NCI-H2196 treated with DMSO at 0.1 percent for 48 hours (cell line): ENCODE results near the gene WNK2.
A peak's percentile ranks its signal among the peaks of the same experiment; 100 is the strongest.
"Not testable (repeated sequence)": the region's sequence is repeated elsewhere in the genome, so short reads cannot be mapped to it uniquely, and the experiment has no call there.

Experiments
- DNase-seq: peaks from one replicate; lab custom pipeline; 2025; ENCODE audit not compliant: unreplicated experiment; lab: John Stamatoyannopoulos, UW

Gene WNK2

GRCh38 chr9:93305497-93306020 lies 121.6 kb downstream of the WNK2 start:
- peak; percentile 93 for DNase-seq

- DNase-seq = no peak
These were observed 122.1 kb downstream of the WNK2 start for GRCh38 chr9:93306081-93306480.

DNA sequence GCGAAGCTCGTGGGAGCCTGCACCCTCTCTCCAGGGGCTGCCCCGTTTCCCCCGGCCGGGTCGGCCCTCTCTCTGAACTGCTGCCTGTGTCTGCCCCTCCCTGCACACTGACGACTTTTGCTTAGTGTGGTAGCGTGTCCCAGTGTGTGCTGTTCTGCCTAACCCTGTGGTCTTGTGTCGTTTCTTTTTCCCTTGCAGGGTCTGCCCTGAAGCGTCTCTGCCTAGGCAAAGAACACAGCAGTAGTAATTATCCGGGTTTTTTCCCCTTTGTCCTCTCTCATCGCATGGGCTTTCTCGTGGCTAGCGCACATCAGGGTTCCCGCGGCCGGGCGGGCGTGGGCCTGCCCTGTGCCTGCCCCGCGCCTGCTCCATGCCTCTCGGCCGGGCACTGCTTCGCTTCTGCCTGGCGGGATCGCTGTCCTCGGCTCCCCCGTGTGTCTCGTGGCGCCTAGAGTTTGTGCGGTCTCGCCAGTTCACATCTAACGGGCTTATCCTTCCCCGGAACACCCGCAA lies 122.7 kb downstream of the WNK2 start:
- DNase-seq = no peak

DNA sequence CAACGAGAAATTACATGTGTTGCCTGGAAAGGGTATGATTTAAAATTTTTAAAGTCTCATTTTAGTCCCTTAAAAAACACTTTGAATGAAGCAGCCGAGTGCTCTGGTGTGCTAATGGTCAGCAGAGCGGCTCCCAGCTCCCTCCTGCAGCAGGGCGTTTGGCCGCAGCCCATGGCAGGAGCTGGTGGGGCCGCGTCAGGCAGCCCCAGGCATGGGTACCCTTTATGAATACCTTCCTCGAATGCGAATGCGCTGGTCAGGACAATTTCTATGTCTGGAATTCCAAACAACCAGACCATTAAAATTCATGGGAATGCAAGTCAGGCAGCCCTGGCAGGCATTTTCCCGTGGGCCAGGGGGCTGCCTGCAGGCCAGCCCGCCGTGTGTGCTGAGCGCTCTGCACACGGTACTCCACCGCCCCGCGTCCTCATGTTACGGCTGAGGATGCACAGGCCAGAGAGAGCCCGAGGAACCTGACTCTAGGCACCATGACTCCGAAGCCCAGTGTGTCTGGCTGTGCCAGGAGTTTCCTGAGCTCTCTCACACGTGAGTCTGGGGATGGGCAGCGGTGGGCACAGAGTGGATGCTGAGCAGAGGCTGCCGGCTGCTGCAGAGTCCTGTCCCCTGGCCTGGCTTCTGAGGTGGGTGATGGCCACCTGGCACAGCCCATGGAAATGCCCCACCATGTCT lies 123.7 kb downstream of the WNK2 start:
- no peak for DNase-seq

DNA sequence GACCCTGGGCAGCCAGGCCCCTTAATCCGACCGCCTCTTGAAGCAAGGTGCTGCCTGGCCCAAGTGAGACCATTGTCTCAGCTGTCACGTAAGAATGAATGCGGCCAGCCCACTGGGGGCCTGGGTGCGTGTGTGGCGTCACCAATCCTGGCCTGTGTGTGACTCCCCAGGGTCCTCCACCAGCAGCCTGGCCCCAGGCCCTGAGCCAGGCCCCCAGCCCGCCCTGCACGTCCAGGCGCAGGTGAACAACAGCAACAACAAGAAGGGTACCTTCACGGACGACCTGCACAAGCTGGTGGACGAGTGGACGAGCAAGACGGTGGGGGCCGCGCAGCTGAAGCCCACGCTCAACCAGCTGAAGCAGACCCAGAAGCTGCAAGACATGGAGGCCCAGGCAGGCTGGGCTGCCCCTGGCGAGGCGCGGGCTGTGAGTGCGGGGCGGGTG lies 124.2 kb downstream of the WNK2 start:
- no peak for DNase-seq

GRCh38 chr9:93308676-93309075 lies 124.7 kb downstream of the WNK2 start:
- DNase-seq = no peak

GRCh38 chr9:93309889-93310425 lies 126.0 kb downstream of the WNK2 start:
- no peak for DNase-seq

GRCh38 chr9:93315118-93315517 lies 131.2 kb downstream of the WNK2 start:
- DNase-seq = no peak

GRCh38 chr9:93315960-93316359 lies 132.0 kb downstream of the WNK2 start:
- DNase-seq = no peak

- no peak for DNase-seq
These were observed 133.0 kb downstream of the WNK2 start for GRCh38 chr9:93316726-93317494.

DNA sequence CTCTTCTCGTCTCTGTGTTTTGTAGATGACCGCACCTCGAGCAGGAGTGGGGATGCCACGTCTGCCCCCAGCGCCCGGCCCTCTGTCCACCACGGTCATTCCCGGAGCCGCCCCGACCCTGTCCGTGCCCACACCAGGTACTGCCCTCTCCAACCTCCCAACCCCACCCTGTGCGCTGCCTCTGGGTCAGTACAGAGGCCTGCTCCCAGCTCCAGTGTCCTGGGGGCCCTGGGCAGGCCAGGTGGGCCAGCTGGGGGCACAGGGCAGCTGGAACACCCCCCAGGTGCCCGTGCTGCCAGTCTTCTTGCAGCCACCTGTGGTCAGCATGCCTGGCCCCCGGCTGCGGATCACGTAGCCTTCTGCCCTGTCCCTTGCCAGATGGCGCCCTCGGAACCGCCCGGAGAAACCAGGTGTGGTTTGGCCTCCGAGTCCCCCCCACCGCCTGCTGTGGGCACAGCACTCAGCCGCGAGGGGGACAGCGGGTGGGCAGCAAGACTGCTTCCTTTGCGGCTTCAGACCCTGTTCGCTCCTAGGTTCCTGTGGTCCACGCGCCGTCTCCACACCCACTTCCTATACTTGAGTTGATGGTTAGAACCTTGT lies 133.7 kb downstream of the WNK2 start:
- DNase-seq = no peak

- no peak for DNase-seq
These were observed 134.5 kb downstream of the WNK2 start for GRCh38 chr9:93318480-93318879.

DNA sequence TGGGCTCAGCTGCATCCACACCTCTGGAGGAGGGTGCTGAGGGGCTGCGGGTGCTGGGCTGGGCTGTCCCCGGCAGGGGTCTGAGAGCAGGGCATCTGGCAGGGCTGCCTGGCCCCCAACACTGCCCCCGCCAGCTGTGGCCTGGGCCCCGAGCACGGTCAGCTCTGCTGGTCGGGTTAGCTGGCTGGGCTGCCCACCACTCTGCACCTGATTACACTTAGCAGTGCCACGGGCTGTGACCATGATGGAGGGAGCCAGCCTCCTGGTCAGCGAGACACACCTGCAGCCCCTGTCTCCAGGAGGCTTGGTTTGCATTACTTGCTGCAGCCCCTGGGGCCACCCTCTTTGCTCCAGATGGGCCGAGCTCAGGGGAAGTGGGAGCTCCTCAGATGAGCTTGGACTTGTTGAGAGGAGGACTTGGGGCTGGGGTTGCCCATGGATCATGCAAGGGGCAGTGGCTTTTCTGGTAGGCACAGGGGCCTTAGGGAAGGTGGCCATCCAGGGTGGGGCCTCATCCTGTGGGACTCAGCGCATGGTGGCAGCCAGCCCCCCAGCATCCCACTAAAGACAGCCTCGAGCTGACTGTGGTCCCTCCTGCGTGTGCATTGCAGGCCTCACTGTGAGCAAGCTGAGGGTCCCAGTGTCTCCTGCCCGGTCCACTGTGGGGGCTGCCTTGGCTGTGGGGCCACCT lies 135.5 kb downstream of the WNK2 start:
- no peak for DNase-seq

DNA sequence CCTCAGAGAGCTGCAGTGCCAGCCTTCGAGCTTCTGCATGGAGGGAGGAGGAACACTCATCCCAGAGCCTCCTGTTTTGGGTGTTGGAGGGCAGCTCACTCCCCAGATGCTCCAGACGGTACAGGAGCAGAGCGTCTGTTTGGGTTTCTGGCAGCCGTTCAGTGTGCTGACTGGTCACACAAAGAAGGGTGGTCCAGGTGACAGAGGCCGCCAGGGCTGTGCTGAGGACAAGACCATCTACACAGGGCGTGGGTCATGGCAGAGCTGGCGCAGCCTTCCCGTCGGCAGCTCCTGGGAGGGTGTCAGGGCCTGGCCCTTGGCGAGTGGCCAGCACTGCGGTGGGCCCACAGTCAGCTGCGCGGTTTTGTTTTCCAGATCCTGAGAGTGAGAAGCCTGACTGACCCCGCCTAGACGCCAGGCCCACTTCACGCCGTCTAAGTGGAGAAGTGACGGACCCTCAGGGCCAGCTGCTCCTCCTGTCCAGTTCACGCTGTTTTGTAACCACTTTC lies 136.1 kb downstream of the WNK2 start:
- DNase-seq = no peak

- DNase-seq = no peak
These were observed 136.8 kb downstream of the WNK2 start for GRCh38 chr9:93320591-93321219.

GRCh38 chr9:93321220-93321610 lies 137.3 kb downstream of the WNK2 start:
- no peak for DNase-seq

GRCh38 chr9:93323446-93323954 lies 139.6 kb downstream of the WNK2 start:
- DNase-seq = not testable (repeated sequence)

DNA sequence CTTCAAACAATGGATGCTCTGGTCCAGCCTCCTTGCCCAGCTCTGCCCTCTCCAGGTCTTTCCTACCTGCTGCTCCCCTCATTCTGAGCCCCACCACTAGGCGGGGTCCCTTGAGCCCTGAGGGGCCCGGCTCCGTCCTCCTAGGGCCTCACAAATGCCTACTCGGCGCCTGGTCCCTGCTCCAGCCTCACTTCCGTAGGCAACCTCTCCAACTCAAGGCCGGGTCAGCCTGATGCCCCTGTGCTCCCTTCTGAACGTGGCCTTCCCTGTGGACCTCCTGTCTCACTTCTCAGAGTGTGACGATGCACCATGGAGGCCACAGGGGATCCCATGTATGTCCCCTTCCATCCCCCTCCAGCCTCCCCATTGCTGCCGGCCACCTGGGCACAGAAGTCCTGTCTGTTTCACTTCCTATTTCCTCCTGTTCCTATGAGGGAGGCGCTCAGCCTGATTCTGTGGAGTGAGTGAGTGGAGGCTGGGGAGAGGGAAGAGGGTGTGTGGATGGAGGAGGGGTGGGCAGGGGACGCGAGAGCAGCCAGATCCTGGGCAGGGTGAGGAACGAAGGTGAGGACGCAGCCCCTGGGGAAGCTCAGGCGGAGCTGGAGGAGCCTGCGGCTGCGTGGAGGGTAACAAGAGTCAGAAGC lies 140.4 kb downstream of the WNK2 start:
- no peak for DNase-seq

DNA sequence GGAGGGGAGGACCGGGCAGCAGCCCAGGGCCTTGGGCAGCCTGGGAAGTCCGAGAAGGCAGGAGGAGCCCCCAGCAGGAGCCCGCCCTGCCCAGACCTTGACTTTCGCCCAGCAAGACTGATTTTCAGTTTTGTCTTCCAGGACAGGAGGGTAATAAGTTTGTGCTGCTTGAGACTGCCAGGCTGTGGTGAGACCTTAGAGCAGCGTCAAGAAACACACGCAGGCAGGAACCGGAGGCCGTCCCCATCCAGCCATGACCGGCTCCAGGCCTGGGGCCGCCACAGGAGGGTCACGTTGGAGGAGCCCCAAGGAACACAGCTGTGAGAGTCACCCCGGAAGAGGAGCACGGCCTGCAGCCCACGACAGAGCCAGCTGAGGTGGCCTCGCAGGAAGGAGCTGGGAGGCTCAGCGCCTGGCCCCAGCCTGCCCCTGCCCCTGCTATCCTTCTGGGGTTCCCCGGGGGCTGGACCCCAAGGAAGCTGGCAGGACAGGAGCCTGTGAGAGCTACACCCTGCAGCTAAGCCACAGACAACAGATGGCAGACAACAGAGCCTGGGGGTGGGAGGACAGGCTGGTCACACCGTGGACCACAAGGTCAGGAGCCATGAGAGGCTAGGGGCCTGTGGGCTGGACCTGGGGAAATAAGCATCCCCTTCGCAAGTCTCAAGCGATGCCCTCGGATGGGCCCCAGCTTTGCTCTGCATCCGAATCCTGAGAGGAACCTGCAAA lies 141.5 kb downstream of the WNK2 start:
- DNase-seq = no peak
